ENCODE data around the gene POLR2L. TPM values are rescaled to one million over a fixed set of nuclear protein-coding genes. Genes with fewer than 3 reads are reported as not detected.

Gene POLR2L
- total RNA-seq, 1 experiment from 2014 or later, result 673 TPM

GRCh38 chr11:888310-889212, 46.2 kb upstream of the POLR2L start:
- H3K27ac ChIP-seq (ENCODE audit: low read length), result no peak overlapping the region
- H3K36me3 ChIP-seq (ENCODE audit: control insufficient read depth, insufficient read depth, low read length), result no peaks in the 10 kb centered on the region
- ChIA-PET CTCF (interaction anchor here (0.6 to 1.1 kb wide), 4 partner anchors 16 to 128 kb away, joined by 3 to 12 read pairs (median 3); partner anchors contain the start of gene AP2A2), POLR2A (interaction anchor here (0.6 kb wide), 1 partner anchor 27 kb away, joined by 7 read pairs; no protein-coding TSS in a partner anchor)
- intact Hi-C loops (cut with micrococcal nuclease; ENCODE audit: unreplicated experiment), result no loop called here
- no peak overlapping the region for H3K4me3 ChIP-seq (ENCODE audit: low read depth in 2 of 2, low read length in 2 of 2)
- ATAC-seq, result no peak
- H3K9me3 ChIP-seq (ENCODE audit: control insufficient read depth, insufficient read depth, low read depth, low read length), result no peaks in the 10 kb centered on the region
- in situ Hi-C loops (cut with HindIII; ENCODE audit: low pct_unique_long_range_greater_than_20kb, low sequenced_read_pairs), result no loop called here
- no peak for DNase-seq (ENCODE audit: low read depth, low spot score)
- H3K4me1 ChIP-seq (ENCODE audit: control insufficient read depth, insufficient read depth, low read length), result peaks cover 19% of the 10 kb centered on the region
- no peak for TF ChIP-seq REST (IDR thresholded peaks at IDR 0.05; ENCODE audit: insufficient read depth in 1 of 2, low read depth in 2 of 2, low read length in 1 of 2)
- no peak for TF ChIP-seq CTCF (IDR thresholded peaks at IDR 0.05)
- no peak for TF ChIP-seq TCF7L2 (IDR thresholded peaks at IDR 0.05; ENCODE audit: low read depth, low read length)
- TF ChIP-seq POLR2AphosphoS5 (IDR thresholded peaks at IDR 0.05; ENCODE audit: low read depth, low read length), result no peak
- no peak for TF ChIP-seq SIN3A (IDR thresholded peaks at IDR 0.05; ENCODE audit: borderline replicate concordance, insufficient read depth, low read depth, low read length)
- BruUV-seq (replicated peaks), result no TSS peak
- no peaks in the 10 kb centered on the region for H3K27me3 ChIP-seq (ENCODE audit: control insufficient read depth, insufficient read depth, low read length)

- Histone ChIP-seq H3K27ac (ENCODE audit: low read length) (no peak overlapping the region), H3K4me3 (ENCODE audit: low read depth in 2 of 2, low read length in 2 of 2) (no peak overlapping the region), H3K9me3 (ENCODE audit: control insufficient read depth, insufficient read depth, low read depth, low read length) (no peaks in the 10 kb centered on the region), H3K36me3 (ENCODE audit: control insufficient read depth, insufficient read depth, low read length) (no peaks in the 10 kb centered on the region), H3K4me1 (ENCODE audit: control insufficient read depth, insufficient read depth, low read length) (peaks cover 12% of the 10 kb centered on the region), H3K27me3 (ENCODE audit: control insufficient read depth, insufficient read depth, low read length) (no peaks in the 10 kb centered on the region)
- no TSS peak for BruUV-seq (replicated peaks)
- ChIA-PET POLR2A (interaction anchor here (0.6 kb wide), 1 partner anchor 325 kb away, joined by 4 read pairs; no protein-coding TSS in a partner anchor), CTCF (no interaction called here)
- ATAC-seq (no peak), DNase-seq (ENCODE audit: low read depth, low spot score) (no peak)
- intact Hi-C loops (cut with micrococcal nuclease; ENCODE audit: unreplicated experiment), result no loop called here
- in situ Hi-C loops (cut with HindIII; ENCODE audit: low pct_unique_long_range_greater_than_20kb, low sequenced_read_pairs), result no loop called here
- TF ChIP-seq REST (IDR thresholded peaks at IDR 0.05; ENCODE audit: insufficient read depth in 1 of 2, low read depth in 2 of 2, low read length in 1 of 2) (no peak), TCF7L2 (IDR thresholded peaks at IDR 0.05; ENCODE audit: low read depth, low read length) (no peak), SIN3A (IDR thresholded peaks at IDR 0.05; ENCODE audit: borderline replicate concordance, insufficient read depth, low read depth, low read length) (no peak)
Observed at GRCh38 chr11:887589-887988, 45.3 kb upstream of the POLR2L start.
